NCI-H748 treated with DMSO at 0.1 percent for 48 hours (cell line): ENCODE data around the gene NDUFA13.
A peak's percentile ranks its signal among the peaks of the same experiment; 100 is the strongest.

Experiments used
- DNase-seq: peaks from one replicate; lab custom pipeline; 2025; lab: John Stamatoyannopoulos, UW

The NDUFA13 gene

GRCh38 chr19:19533841-19534240, 17.8 kb downstream of the NDUFA13 start:
- no peak for DNase-seq

- no peak for DNase-seq
Observed at GRCh38 chr19:19534556-19535265, 18.7 kb downstream of the NDUFA13 start.

- no peak for DNase-seq
Observed at GRCh38 chr19:19535311-19536191, 19.5 kb downstream of the NDUFA13 start.

- DNase-seq = no peak
Observed at GRCh38 chr19:19537075-19538048, 21.3 kb downstream of the NDUFA13 start.

GRCh38 chr19:19538061-19538784, 22.2 kb downstream of the NDUFA13 start, which contains the start of gene CILP2:
Gene CILP2 (plus strand): TSS chr19:19538265. CDS start chr19:19538350, 85 bp downstream.
- peak; percentile 17 for DNase-seq

- no peak for DNase-seq
Observed at GRCh38 chr19:19538785-19539166, 22.8 kb downstream of the NDUFA13 start.

- no peak for DNase-seq
Observed at GRCh38 chr19:19539698-19540063, 23.7 kb downstream of the NDUFA13 start.

- no peak for DNase-seq
Observed at GRCh38 chr19:19540064-19540714, 24.2 kb downstream of the NDUFA13 start.

GRCh38 chr19:19540715-19541515, 24.9 kb downstream of the NDUFA13 start:
- no peak for DNase-seq

GRCh38 chr19:19541616-19542015, 25.6 kb downstream of the NDUFA13 start:
- no peak for DNase-seq

- DNase-seq = no peak
Observed at GRCh38 chr19:19542507-19542906, 26.5 kb downstream of the NDUFA13 start.

- DNase-seq = no peak
Observed at GRCh38 chr19:19543101-19543500, 27.1 kb downstream of the NDUFA13 start.

- DNase-seq = no peak
Observed at GRCh38 chr19:19543640-19544039, 27.6 kb downstream of the NDUFA13 start.

- no peak for DNase-seq
Observed at GRCh38 chr19:19544257-19544953, 28.4 kb downstream of the NDUFA13 start.

GRCh38 chr19:19544954-19545591, 29.0 kb downstream of the NDUFA13 start:
- DNase-seq = no peak

GRCh38 chr19:19545707-19546106, 29.7 kb downstream of the NDUFA13 start:
- no peak for DNase-seq

GRCh38 chr19:19546751-19547162, 30.7 kb downstream of the NDUFA13 start:
- no peak for DNase-seq

GRCh38 chr19:19547674-19548336, 31.8 kb downstream of the NDUFA13 start:
- DNase-seq = no peak
